B cell (primary cell): ENCODE results near the gene PCDHA11. TPM values are rescaled to one million over a fixed set of nuclear protein-coding genes. Genes with fewer than 3 reads are reported as not detected.

ENCODE experiments used
- ATAC-seq: fragments of 200-7000 bp; cut with Tn5 transposase; one replicate; pipeline ENCODE4 v1.10.0; 2021; ENCODE audit warnings: low read depth, mild to moderate bottlenecking, moderate number of reproducible peaks, moderate library complexity
- CTCF ChIA-PET: fragments of 350-600 bp; sonication (Branson Sonifier 250); formaldehyde crosslinking; loops from one replicate; lab custom pipeline; 2021; ENCODE audit warnings: antibody characterized with exemption, inconsistent platforms; lab: Charles Lee
- POLR2A ChIA-PET: fragments of 350-600 bp; sonication (Branson Sonifier 250); formaldehyde crosslinking; loops from one replicate; lab custom pipeline; 2021; ENCODE audit warnings: antibody characterized with exemption; lab: Charles Lee
- DNase-seq: peaks from one replicate; pipeline ENCODE4 v3.0.0; 2013
- H2AFZ ChIP-seq: 2 replicates; pipeline ENCODE4 v1.6.1; 2012; ENCODE audit warnings: mild to moderate bottlenecking, low read depth, low read length; ENCODE audit not compliant: insufficient read depth, poor library complexity, severe bottlenecking
- H3K27ac ChIP-seq, 2 donors: 1 replicate in 1 of 2; 2 replicates in 1 of 2; pipeline ENCODE4 v1.5.1; 2012 to 2013; ENCODE audit warnings: low read length in 2 of 2, mild to moderate bottlenecking in 2 of 2, moderate library complexity in 1 of 2
- H3K27me3 ChIP-seq, 4 experiments: fragments of 200-600 bp in 1 of 4; sonication (generic) in 1 of 4; replicated peaks in 1 of 4; 1 replicate in 2 of 4; 2 replicates in 2 of 4; pipeline versions ENCODE4 v1.6.1 to v1.7.0; 2013 to 2016; ENCODE audit warnings: low read length in 3 of 4, mild to moderate bottlenecking in 2 of 4, mixed read lengths in 1 of 4, moderate library complexity in 1 of 4; ENCODE audit not compliant: insufficient read depth in 4 of 4, control insufficient read depth in 3 of 4; ENCODE audit errors: control extremely low read depth in 1 of 4
- H3K36me3 ChIP-seq, 2 experiments: replicated peaks in 1 of 2; 1 replicate in 1 of 2; 2 replicates in 1 of 2; pipeline versions ENCODE4 v1.6.1 to v1.7.1; 2013; ENCODE audit warnings: low read length in 1 of 2; ENCODE audit not compliant: insufficient read depth in 2 of 2, control insufficient read depth in 1 of 2; ENCODE audit errors: control extremely low read depth in 1 of 2, extremely low read depth in 1 of 2
- H3K4me1 ChIP-seq, 2 donors: fragments of 200-600 bp in 1 of 2; sonication (generic) in 1 of 2; 1 replicate in 1 of 2; 2 replicates in 1 of 2; pipeline versions ENCODE4 v1.5.1 to v1.6.1; 2013 to 2017; ENCODE audit warnings: low read length in 2 of 2; ENCODE audit not compliant: control insufficient read depth in 2 of 2, insufficient read depth in 2 of 2
- H3K4me2 ChIP-seq: replicated peaks from 2 replicates; pipeline ENCODE3; 2012; ENCODE audit warnings: mild to moderate bottlenecking, low read depth, low read length; ENCODE audit not compliant: poor library complexity, severe bottlenecking
- H3K4me3 ChIP-seq, 5 experiments: fragments of 200-600 bp in 1 of 5; sonication (generic) in 1 of 5; 1 replicate in 3 of 5; 2 replicates in 2 of 5; pipeline versions ENCODE4 v1.5.1 to v1.7.0; 2011 to 2016; ENCODE audit warnings: low read length in 4 of 5, mild to moderate bottlenecking in 4 of 5, low read depth in 2 of 5, control low read depth in 1 of 5, moderate library complexity in 1 of 5; ENCODE audit not compliant: insufficient read depth in 1 of 5; ENCODE audit errors: control extremely low read depth in 1 of 5, extremely low read depth in 1 of 5
- H3K79me2 ChIP-seq: fragments of 200-600 bp; sonication (generic); one replicate; pipeline ENCODE4 v1.6.0; 2016; ENCODE audit warnings: low read length; ENCODE audit not compliant: control insufficient read depth, insufficient read depth
- H3K9ac ChIP-seq: fragments of 200-600 bp; sonication (generic); 2 replicates; pipeline ENCODE4 v1.6.1; 2017; ENCODE audit warnings: mild to moderate bottlenecking, low read length, moderate library complexity
- H3K9me3 ChIP-seq, 3 donors: one replicate each; pipeline versions ENCODE4 v1.6.1 to v1.7.1; 2013; ENCODE audit warnings: low read length in 2 of 3; ENCODE audit not compliant: control insufficient read depth in 2 of 3, insufficient read depth in 1 of 3; ENCODE audit errors: control extremely low read depth in 1 of 3
- H4K20me1 ChIP-seq: 2 replicates; pipeline ENCODE4 v1.6.0; 2012; ENCODE audit warnings: mild to moderate bottlenecking, low read length; ENCODE audit not compliant: insufficient read depth, control insufficient read depth, poor library complexity, severe bottlenecking
- H3K27ac Mint-ChIP-seq: one replicate; pipeline ENCODE4 v1.8.0; 2021; ENCODE audit warnings: mixed read lengths
- H3K27me3 Mint-ChIP-seq: one replicate; pipeline ENCODE4 v1.8.0; 2021; ENCODE audit warnings: mixed read lengths
- H3K4me1 Mint-ChIP-seq: one replicate; pipeline ENCODE4 v1.8.0; 2021; ENCODE audit warnings: mixed read lengths
- H3K4me3 Mint-ChIP-seq: one replicate; pipeline ENCODE4 v1.8.0; 2021; ENCODE audit warnings: mixed read lengths
- H3K9me3 Mint-ChIP-seq: one replicate; pipeline ENCODE4 v1.8.0; 2022; ENCODE audit warnings: mixed read lengths; ENCODE audit not compliant: insufficient read depth
- CTCF ChIP-seq: fragments of 200-600 bp; IDR thresholded peaks from one replicate; pipeline ENCODE4 v1.8.0; 2022; ENCODE audit warnings: antibody characterized with exemption, mild to moderate bottlenecking
- EZH2 ChIP-seq: IDR thresholded peaks from 2 replicates; pipeline ENCODE4 v1.6.1; 2012; ENCODE audit warnings: borderline replicate concordance, low read depth, mild to moderate bottlenecking, moderate library complexity, low read length; ENCODE audit not compliant: insufficient read depth, poor library complexity, severe bottlenecking
- WGBS: methylation state at CpG from one replicate; pipeline ENCODE4 v1.1.5; 2013; ENCODE audit warnings: missing lambda C conversion rate; ENCODE audit not compliant: insufficient coverage; 5-methylcytosine and 5-hydroxymethylcytosine counted together
- intact Hi-C: fragments of 100-400 bp; cut with micrococcal nuclease; formaldehyde crosslinking; loops from one replicate; pipeline ENCODE4 v1.10.0; 2022
- polyA plus RNA-seq: library from polyadenylated mRNA; depleted of rRNA; stranded (reverse); fragments of >200 nt; gene quantifications from 2 replicates; pipeline ENCODE4 v1.2.3, GENCODE V29; 2012
- total RNA-seq, 2 donors: library from RNA; stranded (reverse); fragments of 120-200 nt in 1 of 2; gene quantifications; 1 replicate in 1 of 2; 2 replicates in 1 of 2; pipeline versions ENCODE4 v1.2.3 to v1.2.4, GENCODE V29; 2013 to 2022

PCDHA11 gene
- total and polyA plus RNA-seq, 2 donors (not counting 1 experiment from before 2014, with no cell fraction given): not detected

GRCh38 chr5:140827704-140828361 is 40.9 kb upstream of the PCDHA11 start, which contains the start of gene PCDHA6:
Gene PCDHA6, plus strand, starts transcription at chr5:140827960. Its CDS starts 132 bp downstream, at chr5:140828092.
- H3K36me3 ChIP-seq: no peaks in the 10 kb centered on the region
- intact Hi-C loops: no loop called here
- ChIA-PET CTCF (no interaction called here), POLR2A (no interaction called here)
- no peak within 1 kb of the TSS for H3K4me3 ChIP-seq
- H3K79me2 ChIP-seq: no peaks in the 10 kb centered on the region
- H3K27me3 ChIP-seq: peaks cover 0 to 14% (median 6%) of the 10 kb centered on the region in 4 experiments
- peaks cover 22% of the 10 kb centered on the region for H3K27me3 Mint-ChIP-seq
- no peaks in the 10 kb centered on the region for H3K4me1 Mint-ChIP-seq
- H3K9ac ChIP-seq: no peak within 1 kb of the TSS
- no peak within 1 kb of the TSS for H3K27ac Mint-ChIP-seq
- ATAC-seq (no peak), DNase-seq (no peak)
- H2AFZ ChIP-seq: no peak within 1 kb of the TSS
- no peak within 1 kb of the TSS for H3K27ac ChIP-seq
- H3K9me3 ChIP-seq: peaks cover 0 to 35% (median 2%) of the 10 kb centered on the region in 3 donors
- no peaks in the 10 kb centered on the region for H3K4me1 ChIP-seq
- 38% methylated on average over 20 of the region's 27 CpGs for WGBS
- H3K9me3 Mint-ChIP-seq: peaks cover 6% of the 10 kb centered on the region
- no peak within 1 kb of the TSS for H3K4me3 Mint-ChIP-seq
- TF ChIP-seq CTCF: no peak
- TF ChIP-seq EZH2: no peak
- H3K4me2 ChIP-seq: no peak within 1 kb of the TSS
- H4K20me1 ChIP-seq: no peaks in the 10 kb centered on the region

GRCh38 chr5:140828362-140828737 is 40.4 kb upstream of the PCDHA11 start:
- Mint-ChIP-seq H3K27me3 (peaks cover 26% of the 10 kb centered on the region), H3K9me3 (peaks cover 7% of the 10 kb centered on the region), H3K27ac (no peak overlapping the region), H3K4me1 (no peaks in the 10 kb centered on the region), H3K4me3 (no peak overlapping the region)
- Histone ChIP-seq H2AFZ (no peak overlapping the region), H3K9ac (no peak overlapping the region), H3K27ac (no peak overlapping the region), H4K20me1 (no peaks in the 10 kb centered on the region), H3K36me3 (no peaks in the 10 kb centered on the region), H3K9me3 (peaks cover 0 to 30% (median 2%) of the 10 kb centered on the region in 3 donors), H3K4me1 (no peaks in the 10 kb centered on the region), H3K27me3 (peaks cover 0 to 16% (median 6%) of the 10 kb centered on the region in 4 experiments), H3K4me3 (no peak overlapping the region), H3K4me2 (no peak overlapping the region), H3K79me2 (no peaks in the 10 kb centered on the region)
- CTCF ChIA-PET: no interaction called here
- ATAC-seq: no peak
- 38% methylated on average over 12 of the region's 18 CpGs for WGBS
- no peak for DNase-seq
- no peak for TF ChIP-seq CTCF
- TF ChIP-seq EZH2: no peak
- POLR2A ChIA-PET: no interaction called here
- intact Hi-C loops: no loop called here
